ENCODE results near the gene UBE4B. TPM values are rescaled to one million over a fixed set of nuclear protein-coding genes. Genes with fewer than 3 reads are reported as not detected.

Gene UBE4B
- total RNA-seq, 1 experiment from 2014 or later, result 44.7 TPM

GRCh38 chr1:10200620-10201019 lies 167.9 kb downstream of the UBE4B start:
- RAD21 ChIA-PET (ENCODE audit: low non-redundant PET in 1 of 2, low total read pairs in 2 of 2, uncharacterized antibody in 2 of 2, unreplicated experiment in 2 of 2), result no interaction called here
- no peaks in the 10 kb centered on the region for H3K9me2 ChIP-seq (ENCODE audit: insufficient read depth)
- H3K4me1 ChIP-seq (ENCODE audit: control insufficient read depth in 1 of 2, insufficient read depth in 2 of 2, low read length in 2 of 2), result peaks cover 7 to 10% of the 10 kb centered on the region in 2 experiments
- POLR2A ChIA-PET, result no interaction called here
- H3K36me3 ChIP-seq (ENCODE audit: control insufficient read depth in 1 of 2, insufficient read depth in 2 of 2, low read length in 2 of 2), result no peaks in the 10 kb centered on the region
- no peak overlapping the region for H3K27ac ChIP-seq (ENCODE audit: low read depth, low read length)
- H3K79me2 ChIP-seq (ENCODE audit: insufficient read depth, low read length), result no peaks in the 10 kb centered on the region
- no TSS peak for BruUV-seq (replicated peaks)
- no peak overlapping the region for H3K4me3 ChIP-seq (replicated peaks in 1 of 2; ENCODE audit: low read depth in 1 of 2, low read length in 2 of 2)
- TF ChIP-seq EZH2phosphoT487 (IDR thresholded peaks at IDR 0.05; ENCODE audit: borderline replicate concordance) (no peak), CBX3 (IDR thresholded peaks at IDR 0.05; ENCODE audit: low read depth) (no peak), EZH2 (IDR thresholded peaks at IDR 0.05) (no peak), FOSL1 (IDR thresholded peaks at IDR 0.05; ENCODE audit: low read depth) (no peak), YY1 (IDR thresholded peaks at IDR 0.05; ENCODE audit: extremely low read depth, insufficient replicate concordance, low read depth, low read length) (no peak), ZBTB33 (IDR thresholded peaks at IDR 0.05; ENCODE audit: extremely low read depth, insufficient replicate concordance, low read length) (no peak), ZFX (IDR thresholded peaks at IDR 0.05) (no peak), POLR2AphosphoS5 (IDR thresholded peaks at IDR 0.05; ENCODE audit: low read depth, low read length) (no peak), CEBPB (IDR thresholded peaks at IDR 0.05; ENCODE audit: low read depth) (no peak), SRF (IDR thresholded peaks at IDR 0.05; ENCODE audit: low read depth) (no peak), ZNF274 (IDR thresholded peaks at IDR 0.05; ENCODE audit: low read depth, low read length) (no peak), SP1 (IDR thresholded peaks at IDR 0.05; ENCODE audit: low read depth) (no peak), REST (IDR thresholded peaks at IDR 0.05; ENCODE audit: low read depth) (no peak), CTCF (IDR thresholded peaks at IDR 0.05 in 2 of 3, conservative IDR thresholded peaks at IDR 0.05 in 1 of 3; ENCODE audit: borderline replicate concordance in 1 of 3, insufficient read depth in 1 of 3, low read depth in 2 of 3, low read length in 2 of 3) (no peak), ATF3 (IDR thresholded peaks at IDR 0.05) (no peak), ELF1 (IDR thresholded peaks at IDR 0.05; ENCODE audit: borderline replicate concordance, low read depth) (no peak), MAX (IDR thresholded peaks at IDR 0.05) (no peak), POLR2A (IDR thresholded peaks at IDR 0.05; ENCODE audit: borderline replicate concordance, extremely low read depth, insufficient read depth, insufficient read length) (no peak), JUND (IDR thresholded peaks at IDR 0.05) (no peak), RAD21 (IDR thresholded peaks at IDR 0.05; ENCODE audit: low read depth) (no peak)
- intact Hi-C loops (cut with micrococcal nuclease), result no loop called here
- no peaks in the 10 kb centered on the region for H3K27me3 ChIP-seq (ENCODE audit: insufficient read depth, low read length)
- H2AFZ ChIP-seq (ENCODE audit: low read depth, low read length, poor library complexity, severe bottlenecking), result no peak overlapping the region
- CTCF ChIA-PET, result interaction anchor here (1.5 kb wide), 1 partner anchor 9 kb away, joined by 6 read pairs; the partner anchor contains the start of gene KIF1B
- no peaks in the 10 kb centered on the region for H3K9me3 ChIP-seq (ENCODE audit: control insufficient read depth in 1 of 2, insufficient read depth in 1 of 2, low read depth in 1 of 2, low read length in 2 of 2)
- H3K4me2 ChIP-seq (ENCODE audit: low read length), result no peak overlapping the region
- no peak overlapping the region for H3K9ac ChIP-seq (ENCODE audit: low read length)
- H4K20me1 ChIP-seq (ENCODE audit: insufficient read depth), result no peaks in the 10 kb centered on the region
- DNase-seq (ENCODE audit: low read depth, low spot score) (no peak), ATAC-seq (no peak)
